ENCODE data around the gene RAB3GAP1. TPM values are rescaled to one million over a fixed set of nuclear protein-coding genes. Genes with fewer than 3 reads are reported as not detected.

The RAB3GAP1 gene
- total and polyA plus RNA-seq, 2 donors (not counting 1 experiment from before 2014, with no cell fraction given) = 15.6 to 62.2 TPM

DNA sequence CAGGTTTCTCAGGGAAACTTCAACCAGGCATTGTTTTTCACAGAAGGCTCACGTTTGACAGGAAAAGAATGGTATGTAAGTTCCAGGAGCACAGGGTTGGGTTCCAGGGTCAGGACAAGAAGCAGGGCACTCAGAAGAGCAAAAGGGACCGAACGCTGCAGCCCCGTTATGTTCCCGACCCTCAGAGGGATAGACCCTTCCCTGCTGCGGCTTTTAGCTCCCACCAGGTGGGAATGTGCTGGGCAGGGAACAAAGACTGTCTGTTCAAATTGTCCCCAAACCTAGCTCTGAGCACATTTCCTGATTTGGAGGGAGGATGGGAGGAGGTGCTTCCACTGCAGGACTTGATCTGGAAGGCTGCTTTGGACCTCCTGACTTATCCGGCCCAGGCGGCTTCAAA lies 130.1 kb downstream of the RAB3GAP1 start:
- intact Hi-C loops (cut with micrococcal nuclease) = no loop called here

DNA sequence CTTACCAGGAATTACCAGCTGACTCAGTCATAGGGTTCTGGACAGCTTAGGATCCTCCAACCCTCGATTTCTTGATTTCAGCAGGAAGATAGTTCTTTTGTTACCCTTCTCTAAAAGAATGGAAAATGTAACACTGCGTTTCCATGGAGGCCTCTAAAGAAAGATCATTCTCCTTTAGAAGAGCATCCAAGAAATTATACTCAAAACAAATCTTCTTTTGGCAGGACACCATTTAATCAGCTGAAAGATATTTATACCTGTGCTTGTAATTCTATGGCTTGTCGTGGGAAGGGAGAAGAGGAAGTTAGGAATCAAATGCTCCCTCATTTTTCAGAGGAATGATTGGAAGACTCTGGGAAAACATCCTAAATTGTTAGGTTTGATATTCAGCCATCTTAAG lies 130.5 kb downstream of the RAB3GAP1 start:
- Histone ChIP-seq H3K27ac (ENCODE audit: low read length in 2 of 2) (no peak overlapping the region), H3K36me3 (replicated peaks in 1 of 2; ENCODE audit: control extremely low read depth in 1 of 2, control insufficient read depth in 1 of 2, extremely low read depth in 1 of 2, insufficient read depth in 2 of 2, low read length in 1 of 2) (peaks cover 0 to 4% of the 10 kb centered on the region in 2 experiments), H3K4me1 (ENCODE audit: control insufficient read depth in 2 of 2, insufficient read depth in 2 of 2, low read length in 2 of 2) (no peaks in the 10 kb centered on the region), H3K4me2 (replicated peaks; ENCODE audit: low read depth, low read length, poor library complexity, severe bottlenecking) (no peak overlapping the region), H2AFZ (ENCODE audit: insufficient read depth, low read depth, low read length, poor library complexity, severe bottlenecking) (no peak overlapping the region), H3K9ac (ENCODE audit: low read length) (no peak overlapping the region), H4K20me1 (ENCODE audit: control insufficient read depth, insufficient read depth, low read length, poor library complexity, severe bottlenecking) (no peaks in the 10 kb centered on the region), H3K9me3 (ENCODE audit: control extremely low read depth in 1 of 3, control insufficient read depth in 2 of 3, insufficient read depth in 1 of 3, low read length in 2 of 3) (peaks cover 0 to 4% (median 0%) of the 10 kb centered on the region in 3 donors), H3K4me3 (ENCODE audit: control extremely low read depth in 1 of 5, extremely low read depth in 1 of 5, insufficient read depth in 1 of 5, low read depth in 2 of 5, low read length in 4 of 5) (no peak overlapping the region), H3K79me2 (ENCODE audit: control insufficient read depth, insufficient read depth, low read length) (no peaks in the 10 kb centered on the region), H3K27me3 (replicated peaks in 1 of 4; ENCODE audit: control extremely low read depth in 1 of 4, control insufficient read depth in 3 of 4, insufficient read depth in 4 of 4, low read length in 3 of 4) (no peaks in the 10 kb centered on the region)
- CTCF ChIA-PET = interaction anchor here (1.6 kb wide), 1 partner anchor 9 kb away, joined by 5 read pairs; no protein-coding TSS in a partner anchor
- H3K4me3 Mint-ChIP-seq = no peak overlapping the region
- no peaks in the 10 kb centered on the region for H3K27me3 Mint-ChIP-seq
- intact Hi-C loops (cut with micrococcal nuclease) = no loop called here
- no peak for ATAC-seq (ENCODE audit: low read depth)
- POLR2A ChIA-PET = no interaction called here
- no peak overlapping the region for H3K27ac Mint-ChIP-seq
- H3K9me3 Mint-ChIP-seq (ENCODE audit: insufficient read depth) = no peaks in the 10 kb centered on the region
- no peak for TF ChIP-seq EZH2 (IDR thresholded peaks at IDR 0.05; ENCODE audit: borderline replicate concordance, insufficient read depth, low read depth, low read length, poor library complexity, severe bottlenecking)
- TF ChIP-seq, protein P1, sequence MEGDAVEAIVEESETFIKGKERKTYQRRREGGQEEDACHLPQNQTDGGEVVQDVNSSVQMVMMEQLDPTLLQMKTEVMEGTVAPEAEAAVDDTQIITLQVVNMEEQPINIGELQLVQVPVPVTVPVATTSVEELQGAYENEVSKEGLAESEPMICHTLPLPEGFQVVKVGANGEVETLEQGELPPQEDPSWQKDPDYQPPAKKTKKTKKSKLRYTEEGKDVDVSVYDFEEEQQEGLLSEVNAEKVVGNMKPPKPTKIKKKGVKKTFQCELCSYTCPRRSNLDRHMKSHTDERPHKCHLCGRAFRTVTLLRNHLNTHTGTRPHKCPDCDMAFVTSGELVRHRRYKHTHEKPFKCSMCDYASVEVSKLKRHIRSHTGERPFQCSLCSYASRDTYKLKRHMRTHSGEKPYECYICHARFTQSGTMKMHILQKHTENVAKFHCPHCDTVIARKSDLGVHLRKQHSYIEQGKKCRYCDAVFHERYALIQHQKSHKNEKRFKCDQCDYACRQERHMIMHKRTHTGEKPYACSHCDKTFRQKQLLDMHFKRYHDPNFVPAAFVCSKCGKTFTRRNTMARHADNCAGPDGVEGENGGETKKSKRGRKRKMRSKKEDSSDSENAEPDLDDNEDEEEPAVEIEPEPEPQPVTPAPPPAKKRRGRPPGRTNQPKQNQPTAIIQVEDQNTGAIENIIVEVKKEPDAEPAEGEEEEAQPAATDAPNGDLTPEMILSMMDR (IDR thresholded peaks at IDR 0.05) = no peak
- no CpG with 5 or more reads among the region's 3 CpGs for WGBS (ENCODE audit: insufficient coverage)
- no peak for DNase-seq
- no peaks in the 10 kb centered on the region for H3K4me1 Mint-ChIP-seq

More for the DNA sequence above, 130.1 kb downstream of the RAB3GAP1 start:
- Histone ChIP-seq H3K9ac (ENCODE audit: low read length) (no peak overlapping the region), H2AFZ (ENCODE audit: insufficient read depth, low read depth, low read length, poor library complexity, severe bottlenecking) (no peak overlapping the region), H4K20me1 (ENCODE audit: control insufficient read depth, insufficient read depth, low read length, poor library complexity, severe bottlenecking) (no peaks in the 10 kb centered on the region), H3K27me3 (replicated peaks in 1 of 4; ENCODE audit: control extremely low read depth in 1 of 4, control insufficient read depth in 3 of 4, insufficient read depth in 4 of 4, low read length in 3 of 4) (no peaks in the 10 kb centered on the region), H3K27ac (ENCODE audit: low read length in 2 of 2) (no peak overlapping the region), H3K9me3 (ENCODE audit: control extremely low read depth in 1 of 3, control insufficient read depth in 2 of 3, insufficient read depth in 1 of 3, low read length in 2 of 3) (peaks cover 0 to 4% (median 0%) of the 10 kb centered on the region in 3 donors), H3K79me2 (ENCODE audit: control insufficient read depth, insufficient read depth, low read length) (no peaks in the 10 kb centered on the region), H3K36me3 (replicated peaks in 1 of 2; ENCODE audit: control extremely low read depth in 1 of 2, control insufficient read depth in 1 of 2, extremely low read depth in 1 of 2, insufficient read depth in 2 of 2, low read length in 1 of 2) (peaks cover 0 to 4% of the 10 kb centered on the region in 2 experiments), H3K4me3 (ENCODE audit: control extremely low read depth in 1 of 5, extremely low read depth in 1 of 5, insufficient read depth in 1 of 5, low read depth in 2 of 5, low read length in 4 of 5) (no peak overlapping the region), H3K4me2 (replicated peaks; ENCODE audit: low read depth, low read length, poor library complexity, severe bottlenecking) (no peak overlapping the region), H3K4me1 (ENCODE audit: control insufficient read depth in 2 of 2, insufficient read depth in 2 of 2, low read length in 2 of 2) (no peaks in the 10 kb centered on the region)
- TF ChIP-seq EZH2 (IDR thresholded peaks at IDR 0.05; ENCODE audit: borderline replicate concordance, insufficient read depth, low read depth, low read length, poor library complexity, severe bottlenecking) = no peak
- TF ChIP-seq, protein P1 (IDR thresholded peaks at IDR 0.05) = no peak
- Mint-ChIP-seq H3K4me1 (no peaks in the 10 kb centered on the region), H3K9me3 (ENCODE audit: insufficient read depth) (peaks cover under 1% of the 10 kb centered on the region), H3K4me3 (no peak overlapping the region), H3K27ac (no peak overlapping the region), H3K27me3 (no peaks in the 10 kb centered on the region)
- ATAC-seq (ENCODE audit: low read depth) = no peak
- 95% methylated on average over 8 of the region's 8 CpGs for WGBS (ENCODE audit: insufficient coverage)
- ChIA-PET CTCF (interaction anchor here (1.6 kb wide), 1 partner anchor 9 kb away, joined by 5 read pairs; no protein-coding TSS in a partner anchor), POLR2A (no interaction called here)
- DNase-seq = no peak
